DMS53 (cell line): ENCODE data around the gene PIM2.
"Not testable (repeated sequence)": the region's sequence is repeated elsewhere in the genome, so short reads cannot be mapped to it uniquely, and the experiment has no call there.

ENCODE experiments used
- DNase-seq: peaks from one replicate; lab custom pipeline; 2025; lab: John Stamatoyannopoulos, UW

Gene PIM2

GRCh38 chrX:48905090-48905790 is 13.6 kb downstream of the PIM2 start:
- DNase-seq, result no peak

GRCh38 chrX:48904626-48905025 is 14.2 kb downstream of the PIM2 start:
- no peak for DNase-seq

GRCh38 chrX:48904180-48904579 is 14.6 kb downstream of the PIM2 start:
- no peak for DNase-seq

- DNase-seq, result no peak
Measured at GRCh38 chrX:48903290-48903689, 15.5 kb downstream of the PIM2 start.

DNA sequence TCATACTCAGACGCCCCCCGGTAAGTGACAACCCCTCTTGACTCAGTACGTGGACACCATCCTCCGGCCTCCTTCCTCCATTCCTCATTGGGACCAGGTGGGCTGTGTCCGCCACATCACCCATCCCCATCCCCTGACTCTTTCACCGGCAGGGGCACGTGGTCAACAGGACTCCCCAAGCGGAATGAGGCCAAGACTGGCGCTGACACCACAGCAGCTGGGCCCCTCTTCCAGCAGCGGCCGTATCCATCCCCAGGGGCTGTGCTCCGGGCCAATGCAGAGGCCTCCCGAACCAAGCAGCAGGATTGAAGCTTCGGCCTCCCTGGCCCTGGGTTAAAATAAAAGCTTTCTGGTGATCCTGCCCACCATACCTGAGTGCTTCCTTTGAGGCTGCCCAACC is 16.0 kb downstream of the PIM2 start:
- DNase-seq, result no peak

GRCh38 chrX:48902135-48902534 is 16.7 kb downstream of the PIM2 start:
- DNase-seq, result no peak

DNA sequence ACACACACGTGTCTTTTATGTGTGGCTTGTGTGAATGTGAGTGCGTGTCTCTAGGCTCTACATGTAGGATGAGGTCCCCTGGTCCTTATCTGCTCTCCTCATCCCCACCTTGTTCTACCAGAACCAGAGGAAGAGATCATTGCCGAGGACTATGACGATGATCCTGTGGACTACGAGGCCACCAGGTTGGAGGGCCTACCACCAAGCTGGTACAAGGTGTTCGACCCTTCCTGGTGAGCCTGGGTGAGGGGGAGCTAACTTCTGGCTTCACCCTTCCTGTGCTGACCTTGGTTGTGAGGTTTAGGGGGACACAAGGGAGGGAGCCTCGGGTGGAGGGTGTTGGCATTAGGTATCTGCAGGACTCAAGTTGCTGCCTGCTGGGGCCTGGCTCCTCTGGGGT is 17.8 kb downstream of the PIM2 start:
- DNase-seq, result no peak

GRCh38 chrX:48899078-48899410 is 19.8 kb downstream of the PIM2 start:
- no peak for DNase-seq

DNA sequence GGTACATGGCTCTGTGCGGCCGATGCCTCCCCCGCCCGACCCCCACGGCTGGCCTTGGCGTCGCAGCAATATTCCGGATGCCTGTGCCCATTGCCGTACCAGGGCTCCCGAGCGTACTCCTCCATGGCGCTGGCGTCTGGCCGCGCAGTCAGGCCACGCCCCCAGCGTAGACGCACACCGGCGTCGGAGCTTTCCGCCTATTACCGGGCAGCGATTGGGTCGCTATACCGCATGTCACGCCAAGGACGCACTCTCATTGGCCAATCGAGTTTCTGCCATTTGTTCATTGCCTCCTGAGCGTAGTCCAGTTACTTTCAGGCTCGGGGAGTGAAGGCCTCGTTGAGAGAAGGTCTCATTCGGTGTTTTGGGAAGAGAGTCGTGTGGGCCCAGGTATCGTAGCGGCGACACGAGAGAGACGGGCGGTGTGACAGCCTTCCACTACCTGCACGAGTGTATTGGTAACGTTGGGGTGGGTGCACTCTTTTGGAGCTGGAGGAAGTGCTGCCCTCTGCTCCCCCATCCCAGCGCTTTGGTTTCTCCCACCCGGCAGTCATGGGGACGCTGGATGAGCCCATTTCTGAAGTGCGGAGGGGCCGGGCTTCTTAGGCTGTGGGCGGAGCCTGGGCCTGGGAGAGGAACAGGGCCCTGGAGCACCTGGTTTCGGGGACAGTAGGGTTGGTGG is 21.1 kb downstream of the PIM2 start, which contains the start of the genes PQBP1 and TIMM17B:
Gene PQBP1 (plus strand): TSS at position 306 of the 682 bp plus-strand sequence. CDS start 580 bp downstream, outside the sequence.
Gene TIMM17B (minus strand): TSS at position 144 of the 682 bp plus-strand sequence. CDS start 19 bp downstream, at position 125.
- DNase-seq, result peak; percentile 98

DNA sequence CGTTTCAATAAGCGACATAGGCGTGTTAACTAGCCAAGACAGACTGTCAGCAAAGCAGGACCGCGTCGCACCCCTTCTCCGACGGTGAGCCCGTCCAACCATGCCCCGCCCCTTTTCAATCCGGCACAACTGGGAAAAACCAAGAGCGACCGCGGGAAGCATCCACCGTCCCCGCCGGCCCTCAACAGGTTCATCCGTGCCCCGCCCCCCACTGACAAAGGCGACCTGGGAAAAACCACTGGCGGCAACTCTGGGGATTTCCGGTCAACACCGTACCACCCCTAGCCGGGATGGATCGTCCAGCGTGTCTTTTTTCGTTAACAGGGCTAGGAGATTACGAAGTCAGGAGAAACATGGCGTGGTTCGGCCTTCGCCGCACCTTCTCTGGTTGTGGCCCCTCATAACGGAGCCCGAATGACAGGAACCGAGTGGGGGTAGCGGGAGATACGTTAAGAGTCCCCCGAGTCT is 21.6 kb downstream of the PIM2 start:
- DNase-seq, result peak; percentile 97

- peak; percentile 75 for DNase-seq
Measured at GRCh38 chrX:48896611-48897011, 22.2 kb downstream of the PIM2 start.

- DNase-seq, result no peak
Measured at GRCh38 chrX:48894891-48895290, 23.9 kb downstream of the PIM2 start.

DNA sequence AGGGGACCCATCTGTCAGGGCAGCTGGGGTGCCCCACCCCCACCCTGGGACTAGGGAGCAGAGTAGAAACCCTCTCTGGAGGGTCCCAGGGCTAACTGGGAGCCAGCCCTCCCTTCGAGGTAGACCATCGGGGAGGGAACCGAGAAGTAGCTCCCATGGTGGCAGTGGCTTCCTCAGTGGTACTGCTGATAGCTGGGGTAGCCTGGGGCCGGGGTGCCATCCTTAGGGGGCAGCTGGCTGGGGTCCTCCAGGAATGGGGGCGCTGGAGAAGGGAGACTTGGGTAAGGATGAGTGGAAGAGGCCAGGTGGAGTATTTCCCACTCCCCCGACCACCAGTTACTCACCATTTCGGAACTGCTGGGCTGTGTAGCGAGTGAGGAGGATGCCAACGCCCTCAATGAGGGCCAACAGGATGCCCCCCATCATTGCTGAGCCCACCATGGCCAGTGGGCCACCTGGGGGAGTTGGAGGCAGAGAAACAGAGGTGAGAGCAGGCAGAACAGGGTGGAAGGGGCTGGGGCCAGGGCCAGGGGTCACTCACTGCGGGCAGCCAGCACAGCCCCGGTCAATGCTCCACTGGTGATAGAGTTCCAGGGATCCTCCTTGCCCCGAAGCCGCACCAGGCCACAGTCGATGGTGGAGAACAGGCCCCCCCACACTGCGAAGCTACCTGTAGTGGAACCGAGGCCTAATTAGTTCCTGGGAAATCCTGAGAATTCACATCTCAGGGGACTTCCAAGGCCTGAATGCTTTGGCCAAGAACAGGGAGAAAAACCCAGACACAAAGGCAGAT is 25.1 kb downstream of the PIM2 start:
- DNase-seq, result no peak

- DNase-seq, result no peak
Measured at GRCh38 chrX:48892896-48893295, 25.9 kb downstream of the PIM2 start.

- peak; percentile 97 for DNase-seq
Measured at GRCh38 chrX:48891402-48892288, 27.2 kb downstream of the PIM2 start.

DNA sequence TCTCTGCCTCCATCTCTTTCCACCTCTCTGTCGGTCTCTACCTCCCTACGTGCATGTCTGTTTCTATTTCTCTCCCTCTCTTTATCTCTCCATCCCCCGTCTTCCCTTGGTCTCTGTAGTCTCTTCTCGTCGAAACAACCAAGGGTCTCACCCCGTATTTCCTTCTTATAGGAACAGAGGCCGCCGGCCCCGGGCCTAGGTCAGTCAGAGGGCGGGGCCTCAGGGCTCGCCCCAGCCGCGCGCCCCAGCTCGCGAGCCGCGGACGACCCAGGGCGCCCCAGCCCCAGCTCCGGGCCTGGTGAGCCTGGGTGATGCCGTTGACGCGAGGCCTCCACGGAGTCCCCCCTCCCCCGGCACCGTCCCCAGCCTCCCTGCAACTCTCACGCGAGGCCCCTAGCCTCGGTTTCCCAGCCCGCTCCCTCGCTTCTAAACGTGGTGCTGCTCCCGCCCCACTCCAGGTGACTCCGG is 27.9 kb downstream of the PIM2 start:
- DNase-seq, result peak; percentile 58

DNA sequence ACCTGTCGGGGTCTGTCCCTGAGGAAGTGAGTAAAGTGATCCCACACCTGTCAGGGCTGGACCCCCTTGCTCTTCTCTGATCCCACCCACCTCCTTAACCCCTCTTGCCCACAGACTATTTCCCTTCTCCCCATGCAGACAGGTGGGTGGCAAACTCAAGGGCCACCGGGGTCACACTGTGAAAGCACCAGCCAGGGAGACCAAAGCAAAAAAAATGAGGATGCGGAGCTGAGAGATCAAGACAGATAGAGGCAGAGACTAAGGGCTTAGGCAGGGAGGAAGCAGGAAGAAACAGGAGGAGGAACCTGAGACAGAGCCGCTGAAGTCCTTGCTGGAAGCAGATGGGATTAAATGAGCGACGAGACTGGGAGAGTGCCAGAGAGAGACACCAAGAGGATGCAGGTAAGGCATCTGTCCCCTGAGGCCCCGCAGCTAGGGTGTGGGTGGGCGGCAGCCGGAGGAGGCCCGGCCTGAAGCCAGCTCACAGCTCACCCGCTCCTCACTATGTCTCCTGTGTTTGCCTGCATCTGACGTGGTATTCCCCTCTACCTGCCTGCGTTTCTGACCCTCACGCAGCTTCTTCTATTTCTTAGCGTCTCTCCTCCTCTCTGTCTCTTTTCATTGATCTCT is 28.4 kb downstream of the PIM2 start:
- DNase-seq, result peak; percentile 44

- not testable (repeated sequence) for DNase-seq
Measured at GRCh38 chrX:48886586-48886985, 32.2 kb downstream of the PIM2 start.

GRCh38 chrX:48883729-48884128 is 35.1 kb downstream of the PIM2 start:
- DNase-seq, result peak; percentile 51

GRCh38 chrX:48876944-48877343 is 41.9 kb downstream of the PIM2 start:
- DNase-seq, result not testable (repeated sequence)

- DNase-seq, result not testable (repeated sequence)
Measured at GRCh38 chrX:48872017-48872416, 46.8 kb downstream of the PIM2 start.
